GM12878 (cell line): ENCODE measurements around the gene PSMC3IP.

ENCODE experiments used
- ASH2L ChIP-seq: fragments of 300-600, 200-600 bp; sonication (generic); IDR thresholded peaks from 2 replicates; pipeline ENCODE4 v1.6.1; 2017; ENCODE audit warnings: low read depth, mild to moderate bottlenecking, borderline replicate concordance
- CTCF ChIP-seq, 3 experiments: IDR thresholded peaks in 2 of 3; conservative IDR thresholded peaks in 1 of 3; 2 replicates each; pipeline ENCODE4 v1.5.1; 2011; ENCODE audit warnings: low read depth in 3 of 3, low read length in 3 of 3, mild to moderate bottlenecking in 3 of 3, control low read depth in 2 of 3, moderate library complexity in 2 of 3, inconsistent platforms in 1 of 3, mixed read lengths in 1 of 3; ENCODE audit not compliant: control insufficient read depth in 2 of 3, insufficient read depth in 1 of 3; ENCODE audit errors: extremely low read depth in 1 of 3
- EP300 ChIP-seq, 2 experiments: fragments of 150-350 bp in 1 of 2; IDR thresholded peaks; 2 replicates each; pipeline ENCODE4 v1.6.1; 2011 to 2012; ENCODE audit warnings: low read depth in 2 of 2, low read length in 2 of 2, borderline replicate concordance in 1 of 2, improper control_type of control experiment in 1 of 2, inconsistent platforms in 1 of 2; ENCODE audit not compliant: control insufficient read depth in 1 of 2
- ESRRA ChIP-seq: IDR thresholded peaks from 2 replicates; pipeline ENCODE4 v1.6.1; 2012; ENCODE audit warnings: mild to moderate bottlenecking, low read length, improper control_type of control experiment
- FOXK2 ChIP-seq: fragments of 450-650 bp; IDR thresholded peaks from 2 replicates; pipeline ENCODE4 v1.6.1; 2017; ENCODE audit warnings: mild to moderate bottlenecking, moderate library complexity
- MLLT1 ChIP-seq: fragments of 450-650 bp; IDR thresholded peaks from 2 replicates; pipeline ENCODE4 v1.6.1; 2016; ENCODE audit warnings: mild to moderate bottlenecking
- POLR2A ChIP-seq: IDR thresholded peaks from 2 replicates; pipeline ENCODE4 v1.6.1; 2011; ENCODE audit warnings: low read depth, mild to moderate bottlenecking, low read length
- RB1 ChIP-seq: fragments of 450-650 bp; formaldehyde crosslinking; IDR thresholded peaks from 2 replicates; pipeline ENCODE4 v1.6.1; 2017; ENCODE audit warnings: mild to moderate bottlenecking, borderline replicate concordance
- RBBP5 ChIP-seq: fragments of 200-600 bp; sonication (generic); conservative IDR thresholded peaks from 2 replicates; pipeline ENCODE4 v1.6.1; 2016
- TCF7 ChIP-seq: IDR thresholded peaks from 2 replicates; pipeline ENCODE4 v1.6.1; 2014; ENCODE audit warnings: antibody characterized with exemption, borderline replicate concordance
- ZNF274 ChIP-seq: IDR thresholded peaks from one replicate; pipeline ENCODE4 v1.8.0; 2011; ENCODE audit not compliant: insufficient read length, insufficient read depth
- TF ChIP-seq, protein P1 (sequence below): IDR thresholded peaks from 2 replicates; pipeline ENCODE4 v1.6.1; 2011; ENCODE audit warnings: mild to moderate bottlenecking, low read depth, low read length, moderate library complexity; ENCODE audit not compliant: insufficient replicate concordance

DNA sequence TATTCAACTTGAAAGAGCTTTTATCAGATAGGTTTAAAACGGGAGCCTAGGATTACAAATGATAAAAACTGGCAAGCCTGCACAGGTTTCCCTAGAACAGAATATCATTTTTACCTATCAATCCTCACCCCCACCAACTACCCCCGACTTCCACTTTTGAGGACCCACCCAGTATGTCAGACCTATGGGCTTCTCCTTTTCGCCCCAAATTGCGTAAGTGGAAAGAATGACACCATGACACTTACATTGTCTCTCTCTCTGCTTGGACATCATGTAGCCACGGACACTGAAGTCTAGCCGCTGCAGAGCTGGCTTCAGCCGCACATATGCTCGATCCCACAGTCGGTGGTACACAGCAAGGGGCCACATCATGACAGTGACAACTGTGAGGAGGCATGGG lies 7.4 kb upstream of the PSMC3IP start:
- TF ChIP-seq POLR2A (no peak), ESRRA (no peak), FOXK2 (no peak), MLLT1 (no peak), ZNF274 (no peak), EP300 (IDR thresholded peaks at IDR 0.05; ENCODE audit: borderline replicate concordance in 1 of 2, control insufficient read depth in 1 of 2, low read depth in 2 of 2, low read length in 2 of 2) (no peak), CTCF (IDR thresholded peaks at IDR 0.05 in 2 of 3, conservative IDR thresholded peaks at IDR 0.05 in 1 of 3; ENCODE audit: control insufficient read depth in 2 of 3, extremely low read depth in 1 of 3, insufficient read depth in 1 of 3, low read depth in 3 of 3, low read length in 3 of 3) (no peak), RB1 (no peak), ASH2L (no peak), TCF7 (no peak), RBBP5 (no peak)
- TF ChIP-seq, protein P1, sequence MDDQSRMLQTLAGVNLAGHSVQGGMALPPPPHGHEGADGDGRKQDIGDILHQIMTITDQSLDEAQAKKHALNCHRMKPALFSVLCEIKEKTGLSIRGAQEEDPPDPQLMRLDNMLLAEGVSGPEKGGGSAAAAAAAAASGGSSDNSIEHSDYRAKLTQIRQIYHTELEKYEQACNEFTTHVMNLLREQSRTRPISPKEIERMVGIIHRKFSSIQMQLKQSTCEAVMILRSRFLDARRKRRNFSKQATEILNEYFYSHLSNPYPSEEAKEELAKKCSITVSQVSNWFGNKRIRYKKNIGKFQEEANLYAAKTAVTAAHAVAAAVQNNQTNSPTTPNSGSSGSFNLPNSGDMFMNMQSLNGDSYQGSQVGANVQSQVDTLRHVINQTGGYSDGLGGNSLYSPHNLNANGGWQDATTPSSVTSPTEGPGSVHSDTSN, result no peak
